Activated CD4-positive, alpha-beta T cell treated with anti-CD3 and anti-CD28 coated beads for 4 hours (primary cell): ENCODE results near the gene CNOT1.
A peak's percentile ranks its signal among the peaks of the same experiment; 100 is the strongest.
"Not testable (repeated sequence)": the region's sequence is repeated elsewhere in the genome, so short reads cannot be mapped to it uniquely, and the experiment has no call there.

Experiments
- DNase-seq, 2 donors: peaks; one replicate each; pipeline ENCODE4 v3.0.0-alpha.2; 2020

CNOT1 gene

DNA sequence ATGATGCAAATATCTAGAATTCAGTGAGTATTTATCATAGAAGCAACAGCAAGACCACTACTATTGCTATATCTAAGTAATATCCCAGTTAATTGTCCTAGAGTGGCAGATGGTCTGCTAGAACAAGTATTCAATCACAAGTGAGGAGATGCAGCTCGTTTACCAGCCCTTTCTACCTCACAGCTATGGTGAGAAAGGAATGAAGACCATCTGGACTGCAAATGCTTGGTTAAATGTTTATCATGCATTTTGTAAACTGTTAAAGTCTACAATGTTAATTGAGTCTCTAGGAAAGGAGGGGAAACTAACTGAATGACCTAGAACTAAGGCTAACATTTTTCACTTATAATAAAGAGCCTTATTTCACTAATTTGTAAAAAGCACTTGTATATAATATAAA lies 52.5 kb downstream of the CNOT1 start:
- DNase-seq: no peak

GRCh38 chr16:58574895-58575294 lies 54.7 kb downstream of the CNOT1 start:
- DNase-seq: no peak

DNA sequence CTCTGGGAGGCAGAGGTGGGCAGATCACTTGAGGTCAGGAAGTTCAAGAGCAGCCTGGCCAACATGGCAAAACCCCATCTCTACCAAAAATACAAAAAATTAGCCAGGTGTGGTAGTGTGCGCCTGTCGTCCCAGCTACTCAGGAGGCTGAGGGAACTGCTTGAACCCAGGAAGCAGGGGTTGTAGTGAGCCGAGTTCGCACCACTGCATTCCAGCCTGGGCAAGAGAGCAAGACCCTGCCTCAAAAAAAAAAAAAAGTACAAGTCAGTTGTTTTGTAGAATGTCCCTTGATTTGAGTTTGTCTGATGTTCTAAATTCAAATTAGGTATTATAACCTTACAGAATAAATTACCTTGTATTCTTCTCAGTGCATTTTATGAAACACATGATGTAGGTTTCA lies 63.9 kb downstream of the CNOT1 start:
- not testable (repeated sequence) for DNase-seq

DNA sequence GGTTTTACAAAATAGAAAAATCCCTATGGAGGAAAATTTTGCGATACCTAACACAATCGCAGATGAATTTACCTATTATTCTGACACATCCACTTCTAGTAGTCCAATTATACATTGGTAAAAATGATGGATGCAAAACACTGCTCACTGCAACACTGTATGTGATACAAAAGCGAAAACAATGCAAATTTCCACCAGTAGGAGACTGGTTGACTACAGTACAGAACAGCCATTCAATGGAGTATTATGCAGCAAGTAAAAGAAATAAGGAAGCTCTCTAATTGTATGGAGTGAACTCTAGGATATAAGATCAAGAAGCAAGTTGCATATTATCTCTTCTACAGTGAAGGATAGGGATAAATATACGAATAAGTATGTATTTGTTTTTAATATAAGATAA lies 65.9 kb downstream of the CNOT1 start:
- no peak for DNase-seq

GRCh38 chr16:58563235-58563634 lies 66.4 kb downstream of the CNOT1 start:
- DNase-seq: no peak

DNA sequence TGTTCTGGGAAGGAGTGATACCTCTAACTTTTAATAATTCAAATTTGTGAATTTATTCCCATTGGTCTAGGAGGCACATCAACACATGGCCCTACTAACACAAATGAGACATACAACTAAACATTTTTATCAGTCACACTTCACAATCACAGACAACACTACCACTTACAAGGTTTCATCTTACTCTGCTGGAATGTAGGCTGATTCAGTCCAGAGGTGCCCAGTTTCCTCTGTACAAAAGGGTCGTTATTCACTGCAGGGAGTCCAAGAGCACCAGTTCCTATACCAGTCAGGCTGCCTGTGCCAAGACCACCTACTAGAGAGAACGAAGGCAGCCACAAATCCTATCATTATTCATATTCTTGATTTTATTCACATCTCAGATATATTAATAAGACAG lies 72.9 kb downstream of the CNOT1 start:
- no peak for DNase-seq

DNA sequence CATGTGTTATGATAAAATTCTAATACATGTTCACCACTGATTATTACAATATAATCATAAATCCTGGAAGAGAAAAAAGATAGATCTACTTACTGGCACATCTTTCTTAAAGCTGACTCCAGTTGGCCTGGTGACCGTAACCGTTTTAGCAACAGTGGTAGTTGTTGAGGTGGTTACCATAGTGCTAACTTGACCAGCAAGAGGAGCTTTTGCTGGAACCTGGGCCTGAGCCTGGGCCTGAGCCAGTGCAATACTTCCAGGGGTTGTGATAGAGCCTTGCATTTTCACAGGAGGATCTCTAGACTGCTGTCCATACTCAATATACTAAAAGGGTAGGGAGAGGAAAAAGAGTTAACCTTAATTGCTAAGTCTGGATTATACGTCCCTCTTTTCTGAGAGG lies 78.1 kb downstream of the CNOT1 start:
- DNase-seq: no peak

GRCh38 chr16:58548378-58548777 lies 81.2 kb downstream of the CNOT1 start:
- DNase-seq: no peak

DNA sequence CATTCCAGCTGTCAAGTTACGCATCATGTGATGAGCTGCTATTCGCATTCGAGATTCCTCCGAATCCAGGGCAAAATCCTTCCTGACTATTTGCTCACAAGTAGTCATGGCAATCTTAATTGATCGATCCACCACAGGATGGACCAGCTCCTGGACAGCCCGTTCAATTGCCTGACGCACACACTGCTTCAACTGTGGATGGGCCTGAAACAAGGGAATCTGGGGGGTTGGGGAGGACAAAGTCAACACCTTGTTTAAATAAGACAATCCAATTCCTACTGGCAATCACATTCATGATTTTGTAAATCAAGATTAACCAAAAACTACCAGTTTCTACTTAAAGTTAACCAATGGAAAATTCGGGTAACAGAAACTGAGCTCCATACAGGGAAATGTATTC lies 85.9 kb downstream of the CNOT1 start:
- DNase-seq: no peak

GRCh38 chr16:58542291-58542690 lies 87.3 kb downstream of the CNOT1 start:
- DNase-seq: no peak

DNA sequence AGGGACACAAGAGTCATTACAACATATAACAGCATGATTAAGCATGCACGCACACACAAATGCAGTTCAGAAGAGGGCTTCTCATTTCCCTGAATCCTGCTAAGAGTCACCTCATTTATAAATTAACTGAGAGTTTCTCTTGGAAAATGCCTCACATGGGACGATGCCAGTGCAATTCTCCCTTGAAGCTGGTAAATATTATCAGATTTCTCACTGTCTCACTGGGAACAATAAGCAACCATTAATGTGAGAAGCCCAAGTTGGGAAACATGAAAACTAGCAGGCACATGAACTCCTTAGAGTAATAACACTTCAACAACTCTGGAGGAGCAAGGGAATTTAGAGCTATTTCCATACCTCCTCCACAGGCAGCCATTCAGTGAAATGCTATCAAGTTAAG lies 87.9 kb downstream of the CNOT1 start:
- DNase-seq: no peak

DNA sequence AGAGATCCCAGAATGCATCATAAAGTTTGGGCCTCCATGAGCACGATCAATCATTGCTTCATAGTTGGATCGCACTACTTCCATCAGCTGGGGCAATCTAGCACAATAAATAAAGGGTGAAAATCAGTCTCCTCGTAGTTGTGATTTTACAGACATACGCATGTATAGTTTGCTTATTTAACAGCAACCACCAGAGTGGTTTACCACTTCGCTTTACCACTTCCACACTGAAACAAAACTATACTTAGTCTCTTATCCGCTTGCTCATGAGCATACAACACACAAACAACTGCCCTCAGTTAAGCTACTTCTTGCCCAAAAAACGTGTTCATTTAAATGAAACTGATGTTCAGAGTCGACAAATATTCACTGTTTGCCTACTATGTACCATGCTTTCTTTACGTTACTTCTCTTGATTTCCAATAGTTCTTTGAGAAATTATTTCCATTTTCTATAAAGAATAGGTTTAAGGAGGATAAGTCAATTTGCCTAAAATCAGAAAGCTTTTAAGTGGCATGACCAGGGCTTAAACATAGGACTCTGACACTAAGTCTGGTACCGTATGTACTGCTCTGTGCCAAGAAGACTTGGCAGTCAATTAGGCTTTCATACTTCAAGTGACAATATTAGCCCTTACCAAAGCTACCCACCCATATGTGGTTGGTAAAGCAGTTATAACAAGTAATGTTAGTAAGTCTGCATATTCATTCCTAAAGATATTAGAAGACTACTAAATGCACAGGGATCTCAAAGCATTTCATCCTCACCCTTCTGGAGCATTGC lies 92.3 kb downstream of the CNOT1 start:
- no peak for DNase-seq

GRCh38 chr16:58536278-58536677 lies 93.3 kb downstream of the CNOT1 start:
- DNase-seq: no peak

- DNase-seq: no peak
These were observed 94.5 kb downstream of the CNOT1 start for GRCh38 chr16:58535100-58535499.

- no peak for DNase-seq
These were observed 95.7 kb downstream of the CNOT1 start for GRCh38 chr16:58533751-58534470.

- no peak for DNase-seq
These were observed 97.2 kb downstream of the CNOT1 start for GRCh38 chr16:58532414-58532813.

GRCh38 chr16:58530179-58530578 lies 99.4 kb downstream of the CNOT1 start:
- no peak for DNase-seq

- no peak for DNase-seq
These were observed 109.9 kb downstream of the CNOT1 start for GRCh38 chr16:58519707-58520106.

- DNase-seq: no peak
These were observed 110.7 kb downstream of the CNOT1 start for GRCh38 chr16:58518980-58519368.

DNA sequence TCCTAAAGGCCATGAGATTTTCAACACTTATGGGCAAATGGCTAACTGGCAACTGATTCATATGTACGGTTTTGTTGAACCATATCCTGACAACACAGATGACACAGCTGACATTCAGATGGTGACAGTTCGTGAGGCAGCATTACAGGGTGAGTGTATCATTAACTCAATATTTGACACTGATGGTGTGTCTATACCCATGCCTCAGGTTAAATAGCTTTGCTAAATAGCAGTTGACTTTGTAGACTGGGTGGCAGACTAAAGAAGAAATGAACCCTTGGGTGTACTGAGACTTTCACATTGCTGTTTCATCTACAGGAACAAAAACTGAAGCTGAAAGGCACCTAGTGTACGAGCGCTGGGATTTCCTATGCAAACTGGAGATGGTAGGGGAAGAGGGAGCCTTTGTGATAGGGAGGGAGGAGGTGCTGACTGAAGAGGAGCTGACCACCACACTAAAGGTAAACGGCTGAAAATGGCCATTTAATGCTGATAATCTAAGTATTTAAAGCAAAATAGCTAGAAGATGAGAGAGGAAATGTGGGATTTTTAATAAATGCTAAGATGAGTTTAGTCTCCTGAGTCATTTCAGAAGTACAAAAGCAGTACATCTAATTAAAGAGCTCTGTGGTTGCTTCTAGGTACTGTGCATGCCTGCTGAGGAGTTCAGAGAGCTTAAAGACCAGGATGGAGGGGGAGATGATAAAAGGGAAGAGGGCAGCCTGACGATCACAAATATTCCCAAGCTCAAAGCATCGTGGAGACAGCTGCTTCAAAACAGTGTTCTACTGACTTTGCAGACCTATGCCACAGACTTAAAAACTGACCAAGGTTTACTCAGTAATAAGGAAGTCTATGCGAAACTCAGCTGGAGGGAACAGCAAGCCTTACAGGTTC lies 111.3 kb downstream of the CNOT1 start:
- DNase-seq: no peak

GRCh38 chr16:58516768-58517107 lies 112.9 kb downstream of the CNOT1 start:
- no peak for DNase-seq

GRCh38 chr16:58515871-58516767 lies 113.5 kb downstream of the CNOT1 start:
- peak; percentile 32 to 48 for DNase-seq
